Measurements from ENCODE around the gene SH3PXD2A. TPM values are rescaled to one million over a fixed set of nuclear protein-coding genes. Genes with fewer than 3 reads are reported as not detected.

The SH3PXD2A gene
- total RNA-seq, 4 donors from 2014 or later: 12.1 to 68.5 (median 21.7) TPM

- Histone ChIP-seq H3K4me1 (peaks cover 0 to 66% (median 3%) of the 10 kb centered on the region in 4 donors), H3K27ac (peak overlapping the region in 3 of 4 donors; percentile 57 to 85 (median 76))
- DNase-seq: no peak
These were observed 66.2 kb downstream of the SH3PXD2A start for GRCh38 chr10:103789161-103789560.

GRCh38 chr10:103787331-103787730 is 68.0 kb downstream of the SH3PXD2A start:
- H3K4me1 ChIP-seq: peaks cover 0 to 54% (median 1%) of the 10 kb centered on the region in 4 donors
- DNase-seq: no peak
- no peak for TF ChIP-seq CTCF (IDR thresholded peaks at IDR 0.05)
- H3K4me3 ChIP-seq: no peak overlapping the region
- H3K36me3 ChIP-seq: no peaks in the 10 kb centered on the region
- H3K9me3 ChIP-seq: no peaks in the 10 kb centered on the region
- H3K27ac ChIP-seq: no peak overlapping the region
- no peaks in the 10 kb centered on the region for H3K27me3 ChIP-seq

More at GRCh38 chr10:103789161-103789560, 66.2 kb downstream of the SH3PXD2A start:
- no peaks in the 10 kb centered on the region for H3K9me3 ChIP-seq
- no peaks in the 10 kb centered on the region for H3K27me3 ChIP-seq
- no peak for TF ChIP-seq CTCF (IDR thresholded peaks at IDR 0.05)
- no peak for TF ChIP-seq POLR2A (IDR thresholded peaks at IDR 0.05)
- H3K4me3 ChIP-seq: no peak overlapping the region
- H3K36me3 ChIP-seq: no peaks in the 10 kb centered on the region

DNA sequence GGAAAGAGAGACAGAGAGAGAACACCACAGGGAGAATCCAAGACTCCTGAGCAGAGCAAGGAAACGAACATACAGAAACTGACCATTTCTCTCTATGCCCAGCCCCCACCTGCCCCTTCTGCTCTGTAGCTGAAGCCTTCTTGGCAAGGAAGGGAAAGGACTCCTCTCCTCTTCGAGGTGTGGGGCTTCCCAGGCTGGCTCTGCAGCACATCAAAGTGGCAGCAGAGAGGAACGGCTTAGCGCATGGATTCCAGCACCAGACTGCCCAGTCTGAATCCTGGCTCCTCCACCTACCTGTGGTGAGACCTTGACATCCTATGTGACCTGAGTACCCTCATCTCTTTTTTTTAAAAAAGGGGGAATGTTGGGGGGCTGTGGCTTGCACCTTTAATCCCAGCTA is 69.4 kb downstream of the SH3PXD2A start:
- DNase-seq: no peak
- no peak for TF ChIP-seq CTCF (IDR thresholded peaks at IDR 0.05)
- TF ChIP-seq POLR2A (IDR thresholded peaks at IDR 0.05): no peak
- Histone ChIP-seq H3K27me3 (no peaks in the 10 kb centered on the region), H3K4me1 (peaks cover 0 to 49% (median 0%) of the 10 kb centered on the region in 4 donors), H3K36me3 (no peaks in the 10 kb centered on the region), H3K4me3 (no peak overlapping the region), H3K27ac (no peak overlapping the region), H3K9me3 (no peaks in the 10 kb centered on the region)

GRCh38 chr10:103784723-103785418 is 70.5 kb downstream of the SH3PXD2A start:
- Histone ChIP-seq H3K27me3 (no peaks in the 10 kb centered on the region), H3K4me3 (no peak overlapping the region), H3K36me3 (no peaks in the 10 kb centered on the region), H3K27ac (peak overlapping the region in 2 of 4 donors; percentile 41 to 74), H3K4me1 (peaks cover 0 to 48% (median under 1%) of the 10 kb centered on the region in 4 donors), H3K9me3 (no peaks in the 10 kb centered on the region)
- TF ChIP-seq POLR2A (IDR thresholded peaks at IDR 0.05): peak in 1 of 2 donors; percentile 13
- no peak for TF ChIP-seq CTCF (IDR thresholded peaks at IDR 0.05)
- DNase-seq: peak in 2 of 3 donors; percentile 77

GRCh38 chr10:103784089-103784488 is 71.3 kb downstream of the SH3PXD2A start:
- no peaks in the 10 kb centered on the region for H3K27me3 ChIP-seq
- no peak for TF ChIP-seq POLR2A (IDR thresholded peaks at IDR 0.05)
- no peak for TF ChIP-seq CTCF (IDR thresholded peaks at IDR 0.05)
- H3K4me1 ChIP-seq: peaks cover 0 to 47% (median 1%) of the 10 kb centered on the region in 4 donors
- no peaks in the 10 kb centered on the region for H3K9me3 ChIP-seq
- H3K27ac ChIP-seq: peak overlapping the region in 1 of 4 donors; percentile 39
- H3K36me3 ChIP-seq: no peaks in the 10 kb centered on the region
- DNase-seq: no peak
- H3K4me3 ChIP-seq: no peak overlapping the region

All from Peyer's patch (tissue), 4 donors.